ENCODE measurements around the gene SFN. TPM values are rescaled to one million over a fixed set of nuclear protein-coding genes. Genes with fewer than 3 reads are reported as not detected.
"Not testable (repeated sequence)": the region's sequence is repeated elsewhere in the genome, so short reads cannot be mapped to it uniquely, and the experiment has no call there.

The SFN gene
- polyA plus RNA-seq, 5 donors: 0.27 to 1.1 (median 0.72) TPM

DNA sequence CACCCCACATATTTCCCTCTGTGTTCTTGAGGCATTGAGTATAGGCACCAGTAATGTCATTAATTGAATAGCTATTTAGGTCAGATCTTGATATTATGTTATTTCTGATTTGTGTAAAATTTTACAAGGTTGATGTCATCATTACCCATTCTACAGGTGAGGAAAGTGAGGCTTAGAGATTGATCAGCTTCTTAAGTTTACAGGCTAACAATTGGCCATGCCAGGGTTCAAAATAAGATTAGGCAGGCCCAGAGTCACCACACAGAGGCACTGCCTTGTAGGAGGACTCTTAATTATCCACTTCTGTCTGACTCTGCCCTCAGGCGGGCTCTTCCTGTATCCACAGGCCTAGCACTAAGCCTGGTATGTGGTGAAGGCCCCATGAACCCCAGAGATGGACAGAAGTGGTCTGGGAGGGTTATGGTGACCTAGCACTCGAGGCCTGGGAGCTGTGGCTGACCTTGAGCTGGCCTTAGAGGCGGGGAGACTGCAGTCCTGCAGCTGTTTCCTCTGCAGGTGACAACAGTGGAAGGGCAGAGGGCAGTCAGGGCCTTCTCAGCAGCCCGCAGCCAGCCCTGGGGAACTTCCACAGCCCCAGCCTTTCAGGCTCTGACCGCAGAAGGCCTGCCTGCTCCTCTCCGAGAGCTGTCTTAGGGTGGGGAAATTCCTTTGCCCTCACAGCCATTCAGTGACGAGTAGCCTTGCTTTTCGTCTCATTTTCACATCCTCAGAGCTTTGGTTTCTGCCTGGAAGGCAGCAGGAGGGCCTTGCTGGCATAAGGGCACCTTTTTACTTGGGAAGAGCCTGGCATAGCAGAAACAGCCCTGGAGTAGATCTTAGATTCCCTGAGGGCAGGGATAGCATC is 24.2 kb upstream of the SFN start:
- DNase-seq: no peak

GRCh38 chr1:26839339-26839722 is 23.6 kb upstream of the SFN start:
- DNase-seq: no peak

DNA sequence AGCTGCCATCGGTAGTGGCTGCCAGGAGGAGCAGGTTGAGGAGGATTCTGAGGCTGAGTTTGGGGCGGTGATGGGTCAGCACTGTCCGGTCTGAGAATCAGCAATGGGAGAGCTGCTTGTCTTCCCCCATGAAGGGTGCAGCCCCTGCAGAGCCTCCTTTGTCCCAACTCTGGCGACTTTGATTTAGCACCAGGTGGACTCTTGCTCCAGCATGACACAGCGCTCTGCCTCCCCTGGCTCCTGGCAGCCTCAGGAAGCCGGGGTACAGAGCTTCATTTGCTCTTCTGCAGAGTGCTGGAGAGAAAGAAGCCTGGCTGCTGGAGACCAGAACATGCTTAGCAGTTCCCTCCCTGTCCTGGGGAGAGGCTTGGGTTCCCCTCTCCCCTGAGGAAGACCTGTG is 23.2 kb upstream of the SFN start:
- no peak for DNase-seq

GRCh38 chr1:26844424-26845196 is 18.3 kb upstream of the SFN start:
- DNase-seq: no peak

GRCh38 chr1:26847826-26848225 is 15.1 kb upstream of the SFN start:
- DNase-seq: not testable (repeated sequence)

DNA sequence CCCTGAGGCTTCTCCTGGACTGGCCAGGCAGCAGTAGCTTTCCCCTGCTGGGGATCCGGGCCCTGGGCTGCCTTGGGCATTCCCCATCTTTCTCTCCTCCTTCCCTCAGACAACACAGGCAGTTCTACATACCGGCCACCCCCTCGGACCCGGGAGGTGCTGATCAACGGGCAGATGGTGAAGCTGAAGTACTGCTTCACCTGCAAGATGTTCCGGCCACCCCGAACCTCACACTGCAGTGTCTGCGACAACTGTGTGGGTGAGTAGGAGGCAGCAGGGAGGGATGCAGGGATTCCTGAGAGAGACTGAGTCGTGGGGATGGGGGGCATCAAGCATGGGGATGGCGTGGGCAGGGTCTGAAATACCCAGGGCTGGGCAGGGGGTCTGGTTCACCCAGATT is 14.4 kb upstream of the SFN start:
- no peak for DNase-seq

DNA sequence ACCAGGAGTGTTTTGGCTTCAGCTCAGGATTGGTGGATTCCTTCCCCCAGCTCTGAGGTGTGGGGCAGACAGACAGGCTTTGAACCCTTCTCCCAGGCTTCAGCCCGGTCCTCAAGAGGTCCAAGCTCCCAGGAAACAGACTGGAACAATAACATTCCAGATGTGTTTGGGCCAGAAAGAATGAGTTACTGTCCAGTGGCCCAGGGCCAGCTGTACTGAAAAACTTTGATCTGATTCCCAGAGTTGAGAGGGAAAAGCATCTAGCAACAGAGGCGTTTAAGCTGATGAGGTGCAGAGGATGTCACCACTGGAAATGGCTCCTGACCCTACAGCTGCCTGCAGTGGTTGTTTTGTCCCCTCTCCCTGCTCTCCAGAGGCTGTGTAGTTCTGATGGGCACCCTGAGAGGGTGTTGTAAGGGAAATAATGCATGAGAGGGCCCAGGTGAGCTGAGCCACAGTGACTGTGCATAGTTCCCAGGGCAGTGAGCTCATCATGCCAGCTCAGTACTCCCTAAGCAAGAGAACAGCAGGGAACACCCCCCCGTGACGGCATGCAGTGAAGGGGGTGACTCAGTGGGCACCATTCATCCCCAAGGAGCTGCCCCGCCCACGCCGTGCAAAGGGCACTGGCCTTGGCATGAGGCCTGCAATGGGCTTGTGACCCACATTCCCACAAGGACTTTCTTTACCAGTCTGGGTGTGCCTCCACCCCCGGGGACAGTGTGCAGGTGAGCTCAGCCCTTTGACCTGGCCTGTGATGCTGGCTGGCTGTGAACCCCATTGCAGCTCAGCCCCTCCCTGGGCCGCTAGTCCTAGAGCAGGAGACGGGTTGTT is 13.8 kb upstream of the SFN start:
- DNase-seq: peak in 1 of 2 donors; percentile 56

- no peak for DNase-seq
Measured at GRCh38 chr1:26851106-26851684, 11.8 kb upstream of the SFN start.

- DNase-seq: no peak
Measured at GRCh38 chr1:26852701-26853100, 10.2 kb upstream of the SFN start.

DNA sequence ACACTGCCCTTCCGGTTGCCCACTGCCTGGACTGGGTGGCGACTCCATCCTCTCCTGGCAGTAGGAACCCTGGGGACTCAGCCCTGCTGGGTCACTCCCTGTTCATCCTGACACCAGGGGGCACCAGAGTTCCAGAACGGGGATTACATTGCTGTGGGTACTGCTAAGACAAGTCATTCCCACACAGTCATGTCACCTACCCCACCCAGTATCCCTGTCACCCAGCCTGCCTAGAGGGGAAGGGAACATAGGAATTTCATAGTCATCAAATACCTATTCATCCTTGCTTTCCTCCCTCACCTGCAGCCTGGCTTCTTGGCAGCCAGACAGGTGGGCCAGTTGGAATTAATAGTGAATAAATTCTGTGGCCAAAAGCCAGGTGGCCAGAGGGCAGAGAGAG is 9.8 kb upstream of the SFN start:
- DNase-seq: peak; percentile 34 to 51

- no peak for DNase-seq
Measured at GRCh38 chr1:26853600-26853999, 9.3 kb upstream of the SFN start.

- DNase-seq: no peak
Measured at GRCh38 chr1:26854906-26855305, 8.0 kb upstream of the SFN start.

GRCh38 chr1:26855636-26856035 is 7.3 kb upstream of the SFN start:
- DNase-seq: no peak

DNA sequence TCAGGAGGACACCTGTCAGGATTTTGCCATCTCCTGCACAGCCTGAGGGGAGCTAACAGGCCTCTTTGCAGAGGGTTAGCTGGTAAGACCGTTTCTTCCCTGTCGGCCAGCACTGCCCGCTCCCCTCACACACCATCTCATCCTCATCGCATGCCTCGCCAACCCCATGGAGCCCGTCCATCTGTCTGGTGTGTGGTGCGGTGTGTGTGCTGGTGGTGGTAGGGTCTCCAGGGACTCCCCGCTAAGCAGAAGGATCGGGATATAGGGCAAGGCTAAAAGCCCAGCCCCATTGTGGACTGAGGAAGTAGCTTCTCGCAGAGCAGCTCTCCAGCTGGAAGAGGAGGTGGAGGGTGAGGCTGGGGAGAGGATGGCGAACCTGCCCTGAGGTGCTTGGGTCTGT is 6.8 kb upstream of the SFN start:
- DNase-seq: no peak

GRCh38 chr1:26856604-26857469 is 6.1 kb upstream of the SFN start:
- no peak for DNase-seq

DNA sequence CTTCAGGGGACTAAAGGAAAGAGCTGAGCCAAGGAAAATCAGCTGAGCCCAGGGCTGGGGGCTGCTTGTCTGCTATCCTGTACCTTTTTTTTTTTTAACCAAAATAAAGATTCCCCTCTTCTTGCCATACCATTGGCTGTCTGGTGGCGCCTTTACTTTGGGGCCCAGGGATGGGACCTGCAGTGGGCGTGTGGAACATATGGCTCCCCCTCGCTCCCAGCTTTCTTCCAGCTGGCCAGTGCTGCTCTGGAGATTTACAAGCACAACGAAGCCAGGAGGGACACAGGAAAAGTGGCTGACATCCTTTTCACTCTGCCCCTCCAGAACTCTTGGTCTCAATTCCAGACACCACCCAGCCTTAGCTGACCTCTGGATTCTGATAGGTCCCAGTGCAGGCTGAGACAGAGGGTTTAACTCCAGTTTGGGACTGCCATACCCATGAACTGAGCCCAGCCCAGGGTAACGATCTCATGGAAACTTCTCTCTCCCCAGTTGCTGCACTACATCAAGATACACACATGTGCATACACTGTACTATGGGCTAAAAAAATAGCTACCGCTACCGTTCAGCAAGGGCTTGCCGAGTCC is 5.4 kb upstream of the SFN start:
- DNase-seq: no peak

DNA sequence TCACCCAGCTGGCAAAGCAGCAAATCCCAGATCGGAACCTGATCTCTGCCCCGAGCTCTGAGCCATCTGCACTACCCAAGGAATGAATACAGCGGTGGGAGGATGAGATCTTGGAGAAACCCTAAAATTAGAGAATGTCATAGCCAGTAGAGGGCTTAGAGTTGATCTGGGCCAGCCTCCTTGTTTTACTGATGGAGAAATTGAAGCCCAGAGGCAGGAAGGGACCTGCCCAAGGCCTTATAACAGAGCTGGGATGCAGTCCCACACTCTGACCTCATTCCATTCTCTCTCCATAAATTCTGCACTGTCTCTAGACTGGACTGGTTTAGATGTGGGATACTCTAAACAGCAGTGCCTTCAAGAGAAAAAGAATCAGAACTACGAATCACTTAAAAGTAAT is 4.8 kb upstream of the SFN start:
- DNase-seq: no peak

GRCh38 chr1:26858891-26859640 is 3.9 kb upstream of the SFN start:
- no peak for DNase-seq

DNA sequence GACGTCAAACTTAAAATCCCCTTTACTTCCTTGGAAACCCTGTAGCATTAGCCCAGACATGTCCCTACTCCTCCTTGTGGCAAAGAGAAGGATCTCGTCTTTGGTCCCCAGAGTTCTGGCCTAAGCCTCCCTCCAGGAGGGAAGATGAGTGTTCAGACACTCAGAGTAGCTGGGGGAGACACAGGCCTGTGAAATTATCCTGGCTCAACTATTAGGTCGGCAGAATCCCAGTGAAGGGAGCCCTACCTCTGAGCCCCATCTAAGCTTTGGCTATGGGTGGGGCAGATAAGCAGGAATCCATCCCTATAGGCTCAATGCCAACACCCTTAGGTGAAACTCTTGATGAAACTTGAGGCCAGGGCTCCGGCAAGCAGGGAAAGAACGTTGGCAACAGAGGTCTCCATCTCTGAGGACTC is 1.7 kb upstream of the SFN start:
- no peak for DNase-seq

GRCh38 chr1:26861889-26862378 is 1.0 kb upstream of the SFN start:
- no peak for DNase-seq

All from right lung (tissue), 5 donors.